Prostate gland (tissue), 2 donors: ENCODE data around the gene TMEM131.

ENCODE experiments used
- POLR2A ChIP-seq: fragments of 450-650 bp; IDR thresholded peaks from one replicate; pipeline ENCODE4 v1.6.1; 2016; ENCODE audit warnings: antibody characterized with exemption, mild to moderate bottlenecking
- POLR2AphosphoS5 ChIP-seq: sonication (generic); formaldehyde crosslinking; IDR thresholded peaks from one replicate; pipeline ENCODE4 v1.6.1; 2017; ENCODE audit warnings: antibody characterized with exemption
- TF ChIP-seq, protein P1 (sequence below), 4 experiments: fragments of 200-600 bp in 2 of 4; fragments of 450-650 bp in 2 of 4; sonication (generic) in 2 of 4; IDR thresholded peaks; 1 replicate in 3 of 4; 2 replicates in 1 of 4; pipeline ENCODE4 v1.5.1; 2016 to 2019; ENCODE audit warnings: antibody characterized with exemption in 4 of 4, mild to moderate bottlenecking in 2 of 4, moderate library complexity in 2 of 4

DNA sequence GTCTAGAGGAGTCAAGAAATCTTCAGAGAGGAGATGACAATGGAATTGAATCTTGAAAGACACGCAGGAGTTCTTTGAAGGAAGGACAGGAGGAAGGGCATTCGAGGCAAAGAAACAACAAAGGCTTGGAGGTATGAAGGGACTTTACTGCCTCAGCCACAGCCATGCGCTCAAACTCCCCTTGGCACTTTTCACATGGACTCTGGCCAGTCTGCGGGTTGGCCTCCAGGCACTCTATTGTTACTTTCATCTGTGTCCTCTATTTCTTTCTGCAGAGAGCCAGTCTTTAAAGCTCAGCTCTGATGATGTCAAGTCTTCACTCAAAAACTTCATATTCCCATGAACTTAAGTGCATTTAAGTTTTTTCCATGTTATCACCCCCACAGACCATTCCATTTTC is 186.9 kb downstream of the TMEM131 start:
- TF ChIP-seq, protein P1, sequence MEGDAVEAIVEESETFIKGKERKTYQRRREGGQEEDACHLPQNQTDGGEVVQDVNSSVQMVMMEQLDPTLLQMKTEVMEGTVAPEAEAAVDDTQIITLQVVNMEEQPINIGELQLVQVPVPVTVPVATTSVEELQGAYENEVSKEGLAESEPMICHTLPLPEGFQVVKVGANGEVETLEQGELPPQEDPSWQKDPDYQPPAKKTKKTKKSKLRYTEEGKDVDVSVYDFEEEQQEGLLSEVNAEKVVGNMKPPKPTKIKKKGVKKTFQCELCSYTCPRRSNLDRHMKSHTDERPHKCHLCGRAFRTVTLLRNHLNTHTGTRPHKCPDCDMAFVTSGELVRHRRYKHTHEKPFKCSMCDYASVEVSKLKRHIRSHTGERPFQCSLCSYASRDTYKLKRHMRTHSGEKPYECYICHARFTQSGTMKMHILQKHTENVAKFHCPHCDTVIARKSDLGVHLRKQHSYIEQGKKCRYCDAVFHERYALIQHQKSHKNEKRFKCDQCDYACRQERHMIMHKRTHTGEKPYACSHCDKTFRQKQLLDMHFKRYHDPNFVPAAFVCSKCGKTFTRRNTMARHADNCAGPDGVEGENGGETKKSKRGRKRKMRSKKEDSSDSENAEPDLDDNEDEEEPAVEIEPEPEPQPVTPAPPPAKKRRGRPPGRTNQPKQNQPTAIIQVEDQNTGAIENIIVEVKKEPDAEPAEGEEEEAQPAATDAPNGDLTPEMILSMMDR (IDR thresholded peaks at IDR 0.05): no peak
- TF ChIP-seq POLR2A: no peak
- no peak for TF ChIP-seq POLR2AphosphoS5
